Activated naive CD8-positive, alpha-beta T cell treated with anti-CD3 and anti-CD28 coated beads for 36 hours (primary cell): ENCODE data around the gene MINDY2. TPM values are rescaled to one million over a fixed set of nuclear protein-coding genes. Genes with fewer than 3 reads are reported as not detected.
"Not testable (repeated sequence)": the region's sequence is repeated elsewhere in the genome, so short reads cannot be mapped to it uniquely, and the experiment has no call there.

ENCODE experiments used
- DNase-seq: peaks from one replicate; pipeline ENCODE4 v3.0.0; 2021
- H3K27ac Mint-ChIP-seq: one replicate; pipeline ENCODE4 v1.8.0; 2022; ENCODE audit warnings: mild to moderate bottlenecking, moderate library complexity, mixed read lengths
- H3K27me3 Mint-ChIP-seq: one replicate; pipeline ENCODE4 v1.8.0; 2022; ENCODE audit warnings: mild to moderate bottlenecking, mixed read lengths
- H3K36me3 Mint-ChIP-seq: one replicate; pipeline ENCODE4 v1.8.0; 2021; ENCODE audit warnings: mild to moderate bottlenecking, mixed read lengths
- H3K4me1 Mint-ChIP-seq: one replicate; pipeline ENCODE4 v1.8.0; 2021; ENCODE audit warnings: mixed read lengths
- H3K4me3 Mint-ChIP-seq: one replicate; pipeline ENCODE4 v1.8.0; 2022; ENCODE audit warnings: mild to moderate bottlenecking, moderate library complexity, mixed read lengths
- H3K9me3 Mint-ChIP-seq: one replicate; pipeline ENCODE4 v1.8.0; 2022; ENCODE audit warnings: mixed read lengths
- total RNA-seq, 2 experiments: library from RNA; stranded (reverse); gene quantifications; one replicate each; pipeline ENCODE4 v1.2.3, GENCODE V29; 2021

The MINDY2 gene
- total RNA-seq, 2 experiments from 2014 or later, result 9.2 to 9.8 TPM

DNA sequence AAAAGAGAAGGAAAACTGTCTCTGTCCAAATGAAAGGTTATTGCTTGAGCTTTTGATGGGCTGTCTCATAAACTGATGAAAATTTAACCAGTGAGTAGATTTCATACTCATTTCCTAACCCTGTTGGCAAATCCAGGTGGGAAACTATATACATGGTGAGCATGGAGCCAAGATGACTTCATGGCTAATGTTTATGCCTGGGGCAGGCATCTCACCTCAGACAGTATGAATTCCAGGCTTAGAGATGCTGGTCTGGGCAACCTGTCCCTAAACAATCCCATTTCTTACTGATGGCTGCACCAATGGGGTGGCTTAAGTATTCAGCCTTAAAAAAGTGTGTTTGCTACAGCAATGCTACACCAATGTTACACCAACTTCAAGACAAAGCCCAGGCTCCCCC, 104.2 kb downstream of the MINDY2 start:
- DNase-seq, result no peak
- H3K36me3 Mint-ChIP-seq, result peaks cover 34% of the 10 kb centered on the region
- H3K4me3 Mint-ChIP-seq, result no peak overlapping the region
- H3K27me3 Mint-ChIP-seq, result no peaks in the 10 kb centered on the region
- H3K9me3 Mint-ChIP-seq, result no peaks in the 10 kb centered on the region
- no peak overlapping the region for H3K27ac Mint-ChIP-seq
- no peaks in the 10 kb centered on the region for H3K4me1 Mint-ChIP-seq

DNA sequence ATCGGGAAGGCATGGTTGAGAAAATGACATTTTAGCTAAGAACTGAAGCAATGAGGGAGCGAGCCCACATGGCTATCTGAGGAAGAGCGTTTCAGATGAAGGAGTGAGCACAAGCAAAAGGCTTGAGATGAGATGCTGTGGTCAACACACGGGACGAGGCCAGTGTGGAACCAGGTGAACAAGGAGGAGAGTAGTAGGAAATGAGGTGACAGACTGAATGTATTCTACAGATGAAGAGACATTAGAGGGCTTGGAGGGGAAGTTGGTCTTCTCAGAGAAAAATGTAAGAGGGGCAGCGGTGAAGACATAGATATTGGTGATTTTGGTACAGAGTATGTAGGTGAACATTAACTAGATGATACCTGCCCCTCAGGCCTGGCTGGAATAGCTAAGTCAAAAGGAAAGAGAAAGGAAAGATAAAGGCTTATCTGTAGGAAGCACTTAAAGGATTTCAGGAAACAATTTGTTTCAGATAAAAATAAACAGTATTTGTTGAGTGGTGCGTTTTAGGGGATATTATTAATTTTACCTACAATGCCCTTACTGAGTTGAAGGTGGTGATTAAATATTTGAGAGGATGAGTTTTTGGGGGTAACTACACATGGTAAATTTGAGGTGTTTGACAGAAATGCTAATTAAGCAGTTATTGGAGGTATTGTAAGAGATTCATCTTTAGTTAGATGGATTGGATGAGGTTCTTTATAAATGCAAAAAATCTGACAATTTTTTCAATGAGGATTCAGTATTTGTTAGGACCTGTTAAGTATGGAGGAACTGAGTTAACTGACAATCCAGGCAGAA, 105.4 kb downstream of the MINDY2 start:
- no peaks in the 10 kb centered on the region for H3K9me3 Mint-ChIP-seq
- DNase-seq, result no peak

DNA sequence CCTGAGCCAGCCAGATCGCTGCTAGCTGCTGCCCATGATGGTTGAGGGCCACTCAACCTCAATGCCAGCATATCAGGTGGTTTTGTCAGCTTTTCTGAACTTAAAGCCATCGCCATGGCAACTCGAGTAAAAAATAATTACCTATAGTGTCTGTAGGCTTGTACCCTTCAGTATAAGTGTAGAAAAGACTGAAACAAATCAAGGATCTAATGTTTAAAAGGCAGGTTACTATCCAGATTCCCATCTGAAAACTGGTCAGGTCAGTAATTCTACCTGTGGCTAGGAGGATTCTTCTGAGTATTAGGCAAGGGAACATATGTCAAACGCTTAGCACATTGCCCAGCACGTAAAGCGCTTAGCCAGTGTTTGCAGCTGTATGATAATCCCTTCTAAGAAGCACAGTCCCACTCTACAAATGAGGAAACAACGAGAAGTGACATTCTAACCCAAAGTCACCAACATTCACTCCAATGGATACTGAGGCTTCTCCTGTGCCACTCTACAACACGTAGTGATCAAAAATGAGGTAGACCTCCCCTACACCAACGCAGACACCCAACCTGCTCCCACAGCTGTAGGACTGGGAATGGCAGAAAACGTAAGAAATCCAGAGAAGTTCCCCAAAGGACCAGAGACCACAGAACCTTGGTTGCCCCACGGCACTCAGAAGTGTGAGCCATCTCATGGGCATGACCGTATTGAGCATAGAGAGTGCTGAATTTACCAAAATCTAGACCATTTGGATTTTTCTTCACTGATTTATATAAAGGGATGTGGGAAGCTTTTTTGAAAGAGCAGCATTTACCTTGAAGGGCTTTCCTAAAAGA, 107.1 kb downstream of the MINDY2 start:
- no peaks in the 10 kb centered on the region for H3K27me3 Mint-ChIP-seq
- no peak overlapping the region for H3K27ac Mint-ChIP-seq
- H3K9me3 Mint-ChIP-seq, result no peaks in the 10 kb centered on the region
- H3K36me3 Mint-ChIP-seq, result peaks cover 51% of the 10 kb centered on the region
- H3K4me1 Mint-ChIP-seq, result no peaks in the 10 kb centered on the region
- DNase-seq, result no peak
- no peak overlapping the region for H3K4me3 Mint-ChIP-seq

More for the DNA sequence above, 105.4 kb downstream of the MINDY2 start:
- Mint-ChIP-seq H3K4me3 (no peak overlapping the region), H3K4me1 (no peaks in the 10 kb centered on the region), H3K36me3 (peaks cover 42% of the 10 kb centered on the region), H3K27me3 (no peaks in the 10 kb centered on the region), H3K27ac (peak overlapping the region; percentile 8)

DNA sequence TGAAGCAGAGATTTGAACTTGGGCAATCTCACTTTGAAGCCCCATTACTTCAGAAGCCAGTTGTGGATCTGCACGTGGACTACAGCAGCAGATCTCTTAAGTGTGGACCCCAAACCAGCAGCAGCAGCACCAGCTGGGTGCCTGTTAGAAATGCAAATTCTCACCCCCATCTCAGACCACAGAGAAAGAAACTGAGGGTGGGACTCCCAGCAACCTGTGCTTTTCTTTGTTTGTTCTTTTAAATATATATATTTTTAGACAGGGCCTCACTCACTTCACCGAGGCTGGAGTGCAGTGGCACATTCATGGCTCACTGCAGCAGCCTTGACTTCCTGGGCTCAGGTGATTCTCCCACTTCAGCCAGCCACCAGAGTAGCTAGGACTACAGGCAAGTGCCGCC, 109.2 kb downstream of the MINDY2 start:
- Mint-ChIP-seq H3K27me3 (no peaks in the 10 kb centered on the region), H3K4me1 (peaks cover 3% of the 10 kb centered on the region), H3K27ac (no peak overlapping the region), H3K36me3 (peaks cover 67% of the 10 kb centered on the region), H3K4me3 (no peak overlapping the region), H3K9me3 (no peaks in the 10 kb centered on the region)
- DNase-seq, result no peak

DNA sequence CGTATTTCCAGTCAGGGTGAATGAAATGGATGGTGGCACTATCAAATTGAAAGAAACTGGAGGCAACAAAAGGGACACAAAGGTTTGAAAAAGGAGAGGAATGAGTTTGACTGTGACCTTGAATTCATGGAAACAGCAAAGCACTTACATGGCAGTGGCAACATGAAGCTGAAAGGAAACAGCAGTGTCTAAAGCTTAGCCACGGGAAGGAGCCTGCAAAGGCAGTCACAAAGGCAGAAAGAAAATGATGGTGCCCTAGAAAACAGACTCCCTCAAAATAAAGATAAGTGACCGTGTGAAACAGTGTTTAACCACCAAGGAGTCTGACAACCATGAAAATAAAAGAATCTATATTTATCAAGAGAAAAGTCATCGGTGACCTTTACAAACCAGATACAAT, 111.1 kb downstream of the MINDY2 start:
- DNase-seq, result no peak
- Mint-ChIP-seq H3K4me3 (no peak overlapping the region), H3K27ac (peak overlapping the region; percentile 1), H3K9me3 (no peaks in the 10 kb centered on the region), H3K27me3 (no peaks in the 10 kb centered on the region), H3K36me3 (peaks cover 69% of the 10 kb centered on the region), H3K4me1 (peaks cover 3% of the 10 kb centered on the region)

DNA sequence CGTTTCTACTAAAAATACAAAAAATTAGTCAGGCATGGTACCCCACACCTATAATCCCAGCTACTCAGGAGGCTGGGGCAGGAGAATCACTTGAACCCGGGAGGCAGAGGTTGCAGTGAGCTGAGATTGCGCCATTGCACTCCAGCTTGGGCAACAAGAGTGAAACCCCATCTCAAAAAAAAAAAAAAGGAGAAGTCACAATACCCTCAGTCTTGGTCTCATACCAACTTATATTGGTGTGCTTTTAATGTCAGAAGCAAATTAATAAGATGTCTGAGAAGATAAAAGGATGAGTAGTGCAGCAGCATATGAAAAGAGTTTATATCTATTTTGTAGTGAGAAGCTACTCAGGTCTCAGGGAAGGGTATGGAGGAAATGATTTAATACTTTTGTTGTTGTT, 112.8 kb downstream of the MINDY2 start:
- H3K36me3 Mint-ChIP-seq, result peaks cover 63% of the 10 kb centered on the region
- H3K27me3 Mint-ChIP-seq, H3K4me1 Mint-ChIP-seq, H3K9me3 Mint-ChIP-seq, H3K4me3 Mint-ChIP-seq, H3K27ac Mint-ChIP-seq, DNase-seq: not testable (repeated sequence)

DNA sequence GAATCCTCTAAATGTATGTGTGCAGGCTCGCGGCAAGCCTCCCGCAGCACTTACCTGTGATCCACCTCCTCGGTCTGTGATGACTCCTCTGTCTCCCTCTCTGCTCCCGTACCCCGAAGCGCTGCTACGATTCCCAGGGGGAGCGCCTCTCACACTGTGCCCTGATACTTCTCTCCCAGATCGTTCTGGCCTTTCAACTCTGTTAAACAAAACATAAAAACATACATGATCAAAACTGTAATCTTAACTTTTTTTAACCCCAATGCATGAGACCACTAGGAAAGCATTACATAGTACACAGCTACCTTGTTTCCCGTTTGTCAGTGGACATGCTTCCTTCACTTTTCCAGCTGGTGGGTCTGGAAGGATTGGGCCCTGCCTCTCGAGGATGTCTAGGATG, 115.8 kb downstream of the MINDY2 start:
- no peak overlapping the region for H3K4me3 Mint-ChIP-seq
- no peak overlapping the region for H3K27ac Mint-ChIP-seq
- H3K27me3 Mint-ChIP-seq, result no peaks in the 10 kb centered on the region
- peaks cover 9% of the 10 kb centered on the region for H3K4me1 Mint-ChIP-seq
- H3K36me3 Mint-ChIP-seq, result peaks cover 54% of the 10 kb centered on the region
- no peaks in the 10 kb centered on the region for H3K9me3 Mint-ChIP-seq
- no peak for DNase-seq

DNA sequence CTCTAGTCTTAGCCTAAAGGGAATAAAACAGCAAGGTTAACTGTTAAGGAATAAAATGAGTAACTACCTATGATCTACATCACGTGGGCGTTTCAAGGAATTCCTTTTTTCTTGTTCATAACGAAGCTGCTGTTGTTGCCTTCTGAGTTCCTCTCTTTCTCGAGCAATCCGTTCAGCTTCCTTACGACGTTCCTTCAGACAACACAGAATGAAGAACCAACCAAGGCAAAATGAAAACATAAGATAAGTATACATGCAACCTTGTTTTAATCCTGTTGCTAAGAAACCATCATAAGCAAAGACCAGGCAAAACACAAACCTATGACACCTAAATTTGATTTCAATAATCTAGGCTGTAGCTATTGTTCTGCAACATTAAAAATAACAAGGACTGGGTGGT, 118.3 kb downstream of the MINDY2 start:
- no peak overlapping the region for H3K4me3 Mint-ChIP-seq
- H3K4me1 Mint-ChIP-seq, result peaks cover 9% of the 10 kb centered on the region
- H3K9me3 Mint-ChIP-seq, result no peaks in the 10 kb centered on the region
- H3K36me3 Mint-ChIP-seq, result peaks cover 47% of the 10 kb centered on the region
- H3K27ac Mint-ChIP-seq, result peak overlapping the region; percentile 39
- no peaks in the 10 kb centered on the region for H3K27me3 Mint-ChIP-seq
- DNase-seq, result no peak

DNA sequence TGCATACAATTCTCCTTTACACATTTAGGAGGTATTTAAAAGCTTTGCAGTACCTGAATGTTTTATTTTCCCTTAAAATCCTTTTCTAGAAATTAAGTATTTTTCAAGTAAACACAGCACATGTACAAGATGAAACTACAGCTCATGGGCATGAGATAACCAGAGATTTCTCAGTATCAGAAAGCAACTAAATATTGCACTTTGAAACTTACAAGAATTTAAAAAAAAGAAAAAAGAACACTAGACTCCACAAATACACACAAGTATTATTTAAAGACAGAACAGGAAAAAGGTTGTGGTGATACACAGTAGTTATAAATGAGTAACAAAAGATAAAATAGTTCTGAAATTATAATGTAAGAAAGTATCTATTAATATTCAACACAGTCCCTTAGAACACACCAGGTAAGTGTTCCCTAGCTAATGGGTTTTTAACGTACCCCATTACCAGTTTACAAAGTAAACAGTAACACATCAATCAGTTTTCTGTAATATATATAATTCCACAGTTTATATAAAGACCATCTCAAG, 127.1 kb downstream of the MINDY2 start:
- Mint-ChIP-seq H3K27me3 (no peaks in the 10 kb centered on the region), H3K4me3 (no peak overlapping the region), H3K9me3 (no peaks in the 10 kb centered on the region), H3K4me1 (peaks cover 10% of the 10 kb centered on the region), H3K27ac (no peak overlapping the region), H3K36me3 (peaks cover 21% of the 10 kb centered on the region)
- no peak for DNase-seq

DNA sequence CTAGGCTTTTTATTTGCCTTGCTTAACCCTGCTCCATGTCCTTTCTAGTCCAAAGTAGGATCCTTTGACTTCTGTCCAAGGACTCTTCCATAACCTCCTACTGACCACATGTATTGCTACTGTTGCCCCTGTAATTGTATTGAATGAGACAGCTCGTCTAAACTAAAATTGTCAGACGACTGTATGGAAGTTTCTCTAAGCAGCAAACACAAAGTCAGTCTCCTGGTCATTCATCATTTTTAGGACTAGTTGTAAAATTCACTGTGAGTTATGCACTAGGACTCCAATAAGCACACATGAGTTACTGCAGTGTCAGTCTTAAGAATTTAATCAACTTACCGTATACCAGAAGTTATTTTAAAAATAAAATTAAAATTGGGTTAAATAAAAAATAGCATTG, 129.5 kb downstream of the MINDY2 start:
- H3K27me3 Mint-ChIP-seq, result no peaks in the 10 kb centered on the region
- no peak overlapping the region for H3K27ac Mint-ChIP-seq
- no peak for DNase-seq
- no peaks in the 10 kb centered on the region for H3K9me3 Mint-ChIP-seq
- peaks cover 12% of the 10 kb centered on the region for H3K36me3 Mint-ChIP-seq
- no peak overlapping the region for H3K4me3 Mint-ChIP-seq
- H3K4me1 Mint-ChIP-seq, result peaks cover 8% of the 10 kb centered on the region

DNA sequence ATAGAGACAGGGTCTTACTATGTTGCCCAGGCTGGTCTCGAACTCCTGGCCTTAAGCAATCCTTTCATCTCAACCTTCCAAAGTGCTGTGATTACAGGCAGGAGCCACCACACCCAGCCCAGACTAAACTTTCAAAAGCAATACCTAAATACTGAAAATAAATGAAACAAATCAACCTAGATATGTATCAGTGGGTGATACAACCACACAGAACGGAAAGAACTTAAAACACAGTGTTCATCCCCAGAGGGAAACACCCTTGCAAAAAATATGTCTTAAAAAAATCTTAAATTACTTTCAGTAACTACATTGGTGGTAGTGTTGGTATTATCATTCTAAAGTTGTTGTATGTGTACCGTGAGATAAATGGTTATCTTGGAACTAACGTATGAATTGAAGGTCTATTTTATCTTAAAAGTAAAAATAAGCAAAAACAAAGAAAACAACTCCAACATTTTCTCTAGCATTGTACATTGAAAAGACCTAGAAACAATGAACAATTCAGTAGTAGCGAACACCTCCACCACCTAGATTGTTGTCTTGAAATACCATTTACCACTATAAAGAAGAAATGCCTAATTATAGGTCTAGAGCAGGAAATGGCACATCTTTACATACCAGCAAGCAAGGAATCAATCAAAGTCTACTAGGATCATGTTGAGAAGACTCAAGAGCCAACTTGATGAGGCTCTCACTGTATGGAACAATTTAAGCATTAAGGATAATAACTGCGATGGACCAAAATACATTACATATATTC, 137.6 kb downstream of the MINDY2 start:
- peaks cover 31% of the 10 kb centered on the region for H3K4me1 Mint-ChIP-seq

DNA sequence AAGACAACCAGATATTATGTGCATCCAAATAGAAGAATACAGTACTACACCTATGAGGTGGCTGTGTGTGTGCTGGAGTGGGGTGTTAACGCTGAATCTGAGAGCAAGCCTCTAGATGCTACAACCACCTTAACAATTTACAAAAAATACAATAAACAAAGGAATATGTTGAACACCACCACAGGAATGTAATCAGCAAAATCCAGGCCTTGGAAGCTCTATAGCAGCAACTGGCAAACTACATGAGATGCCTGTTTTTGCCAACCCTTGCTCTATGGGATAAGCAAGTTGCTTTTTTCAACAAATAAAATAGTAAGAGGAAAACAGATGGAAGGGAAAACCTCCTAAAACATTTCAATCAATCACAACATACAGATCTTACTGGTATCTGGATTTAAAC, 138.5 kb downstream of the MINDY2 start:
- Mint-ChIP-seq H3K4me3 (no peak overlapping the region), H3K4me1 (peaks cover 38% of the 10 kb centered on the region), H3K9me3 (peaks cover 2% of the 10 kb centered on the region), H3K27me3 (no peaks in the 10 kb centered on the region), H3K27ac (no peak overlapping the region), H3K36me3 (peaks cover 42% of the 10 kb centered on the region)
- DNase-seq, result no peak

More for the DNA sequence above, 137.6 kb downstream of the MINDY2 start:
- H3K27ac Mint-ChIP-seq, result no peak overlapping the region
- peaks cover 2% of the 10 kb centered on the region for H3K9me3 Mint-ChIP-seq
- H3K4me3 Mint-ChIP-seq, result no peak overlapping the region
- H3K27me3 Mint-ChIP-seq, result no peaks in the 10 kb centered on the region
- DNase-seq, result no peak
- H3K36me3 Mint-ChIP-seq, result peaks cover 36% of the 10 kb centered on the region

DNA sequence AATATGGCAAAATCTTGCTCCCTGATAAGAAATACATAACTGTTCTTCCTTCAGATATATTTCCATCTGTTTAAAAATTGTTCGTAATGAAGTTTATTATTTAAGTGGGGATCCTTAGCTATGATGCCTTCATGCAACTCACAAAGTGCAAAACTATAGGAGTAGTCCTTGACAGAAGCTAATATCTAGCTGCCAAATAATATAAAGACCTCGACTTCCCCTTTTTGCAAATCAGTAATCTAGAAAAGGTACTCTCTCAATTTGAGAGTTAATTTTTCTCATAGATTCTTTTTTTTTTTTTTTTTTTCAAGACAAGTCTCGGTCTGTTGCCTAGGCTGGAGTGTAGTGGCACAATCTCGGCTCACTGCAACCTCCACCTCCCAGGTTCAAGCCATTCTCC, 139.4 kb downstream of the MINDY2 start:
- no peak overlapping the region for H3K4me3 Mint-ChIP-seq
- H3K36me3 Mint-ChIP-seq, result peaks cover 43% of the 10 kb centered on the region
- no peak for DNase-seq
- H3K27ac Mint-ChIP-seq, result no peak overlapping the region
- H3K4me1 Mint-ChIP-seq, result peaks cover 38% of the 10 kb centered on the region
- H3K9me3 Mint-ChIP-seq, result peaks cover 2% of the 10 kb centered on the region
- no peaks in the 10 kb centered on the region for H3K27me3 Mint-ChIP-seq
